GM12873 (cell line): Measurements from ENCODE around the gene MIPOL1.

Experiments
- TF ChIP-seq, protein P1 (sequence below): IDR thresholded peaks from 2 replicates; pipeline ENCODE4 v1.5.1; 2012; ENCODE audit warnings: low read depth, mild to moderate bottlenecking, moderate library complexity, low read length, control low read depth; ENCODE audit not compliant: insufficient read depth; ENCODE audit errors: missing control alignments

Gene MIPOL1

DNA sequence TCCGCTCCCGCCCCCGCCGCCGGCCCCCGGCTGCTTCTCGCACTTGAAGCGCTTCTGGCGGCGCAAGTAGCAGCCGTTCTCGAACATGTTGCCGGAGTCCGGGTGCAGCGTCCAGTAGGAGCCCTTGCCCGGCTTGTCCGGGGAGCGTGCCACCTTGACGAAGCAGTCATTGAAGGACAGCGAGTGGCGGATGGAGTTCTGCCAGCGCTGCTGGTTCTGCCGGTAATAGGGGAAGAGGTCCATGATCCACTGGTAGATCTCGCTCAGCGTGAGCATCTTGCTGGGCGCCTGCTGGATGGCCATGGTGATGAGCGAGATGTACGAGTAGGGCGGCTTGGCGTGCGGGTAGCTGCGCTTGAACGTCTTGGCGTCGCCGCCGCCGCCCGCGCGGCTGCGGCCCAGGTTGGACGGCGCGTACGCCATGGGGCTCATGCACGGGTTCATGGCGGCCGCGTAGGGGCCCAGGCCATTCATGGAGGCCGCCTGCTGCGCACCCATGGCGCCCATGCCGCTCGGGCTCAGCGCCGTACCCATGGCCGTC is 394.3 kb downstream of the MIPOL1 start:
- TF ChIP-seq, protein P1, sequence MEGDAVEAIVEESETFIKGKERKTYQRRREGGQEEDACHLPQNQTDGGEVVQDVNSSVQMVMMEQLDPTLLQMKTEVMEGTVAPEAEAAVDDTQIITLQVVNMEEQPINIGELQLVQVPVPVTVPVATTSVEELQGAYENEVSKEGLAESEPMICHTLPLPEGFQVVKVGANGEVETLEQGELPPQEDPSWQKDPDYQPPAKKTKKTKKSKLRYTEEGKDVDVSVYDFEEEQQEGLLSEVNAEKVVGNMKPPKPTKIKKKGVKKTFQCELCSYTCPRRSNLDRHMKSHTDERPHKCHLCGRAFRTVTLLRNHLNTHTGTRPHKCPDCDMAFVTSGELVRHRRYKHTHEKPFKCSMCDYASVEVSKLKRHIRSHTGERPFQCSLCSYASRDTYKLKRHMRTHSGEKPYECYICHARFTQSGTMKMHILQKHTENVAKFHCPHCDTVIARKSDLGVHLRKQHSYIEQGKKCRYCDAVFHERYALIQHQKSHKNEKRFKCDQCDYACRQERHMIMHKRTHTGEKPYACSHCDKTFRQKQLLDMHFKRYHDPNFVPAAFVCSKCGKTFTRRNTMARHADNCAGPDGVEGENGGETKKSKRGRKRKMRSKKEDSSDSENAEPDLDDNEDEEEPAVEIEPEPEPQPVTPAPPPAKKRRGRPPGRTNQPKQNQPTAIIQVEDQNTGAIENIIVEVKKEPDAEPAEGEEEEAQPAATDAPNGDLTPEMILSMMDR, result no peak

DNA sequence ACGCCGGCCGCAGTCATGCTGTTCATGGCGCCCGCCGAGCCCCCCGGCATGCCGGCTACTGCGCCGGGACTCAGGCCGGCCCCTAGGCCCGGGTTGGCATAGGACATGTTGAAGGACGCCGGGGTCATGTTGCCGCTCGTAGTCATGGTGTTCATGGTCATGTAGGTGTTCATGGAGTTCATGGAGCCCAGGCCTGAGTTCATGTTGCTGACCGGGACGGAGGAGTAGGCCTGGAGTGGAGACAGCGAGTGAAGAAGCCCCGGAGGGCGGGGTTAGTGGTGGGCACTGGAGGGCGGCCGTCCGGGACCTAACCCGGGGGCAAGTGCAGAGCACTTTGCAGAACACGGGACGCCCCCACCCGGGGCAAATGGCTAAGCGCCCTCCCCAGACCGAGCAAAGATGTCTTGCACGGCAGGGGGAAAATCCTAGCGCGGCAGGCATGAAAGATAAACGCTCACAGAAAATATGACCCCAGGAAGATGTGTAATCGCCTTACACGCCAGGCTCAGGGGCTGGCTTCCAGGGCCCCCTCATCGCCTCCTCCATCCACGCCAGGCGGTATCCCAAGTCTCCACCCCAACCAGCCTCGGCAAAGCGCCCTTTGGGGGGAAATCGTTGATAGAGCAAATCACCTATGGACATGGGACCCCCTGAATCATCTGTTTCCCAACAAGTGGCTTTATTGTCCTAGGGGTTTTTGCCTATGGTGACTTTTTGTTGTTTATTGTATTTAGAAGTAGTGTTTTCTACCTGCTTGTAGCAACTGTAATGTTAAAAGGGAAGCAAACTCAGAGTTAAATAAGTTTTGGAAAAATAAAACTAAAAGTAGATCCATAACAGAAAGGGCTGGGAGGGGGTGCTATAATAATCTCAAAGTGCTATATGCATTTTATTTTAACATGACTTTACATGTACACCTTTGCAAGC is 395.0 kb downstream of the MIPOL1 start:
- TF ChIP-seq, protein P1, result no peak

DNA sequence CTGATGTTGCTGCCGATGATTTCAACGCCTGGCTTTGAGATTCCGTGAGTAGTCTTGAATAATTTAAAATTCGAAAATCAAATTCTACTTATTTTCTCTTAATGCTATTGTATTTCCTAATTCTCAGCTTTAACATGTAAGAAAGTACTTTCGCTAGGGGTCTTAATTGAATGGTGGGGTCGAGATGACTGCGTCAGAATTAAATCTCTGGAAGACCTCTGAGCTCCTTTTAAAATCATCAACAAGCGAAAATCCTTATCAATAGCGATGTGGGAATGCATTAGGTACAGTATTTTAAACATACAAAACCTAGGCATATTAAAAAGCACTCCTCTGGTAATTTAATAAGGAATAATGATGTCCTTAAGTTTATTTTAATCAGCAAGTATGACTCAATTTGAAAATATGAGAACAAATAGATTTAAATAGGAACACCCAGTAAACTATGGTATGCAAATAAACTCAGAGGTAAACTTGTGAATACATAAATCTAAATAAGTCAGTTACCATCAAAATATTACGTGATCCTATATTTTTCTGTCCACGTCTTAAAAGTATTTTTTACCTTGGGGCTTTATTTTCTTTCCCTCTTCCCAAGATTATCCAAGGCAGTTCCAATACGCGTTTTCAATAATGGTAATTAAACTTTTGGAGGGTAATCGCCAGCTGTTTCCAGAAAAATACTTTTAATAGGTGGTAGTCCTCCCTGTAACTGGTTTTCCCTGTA is 395.9 kb downstream of the MIPOL1 start:
- TF ChIP-seq, protein P1, result no peak

DNA sequence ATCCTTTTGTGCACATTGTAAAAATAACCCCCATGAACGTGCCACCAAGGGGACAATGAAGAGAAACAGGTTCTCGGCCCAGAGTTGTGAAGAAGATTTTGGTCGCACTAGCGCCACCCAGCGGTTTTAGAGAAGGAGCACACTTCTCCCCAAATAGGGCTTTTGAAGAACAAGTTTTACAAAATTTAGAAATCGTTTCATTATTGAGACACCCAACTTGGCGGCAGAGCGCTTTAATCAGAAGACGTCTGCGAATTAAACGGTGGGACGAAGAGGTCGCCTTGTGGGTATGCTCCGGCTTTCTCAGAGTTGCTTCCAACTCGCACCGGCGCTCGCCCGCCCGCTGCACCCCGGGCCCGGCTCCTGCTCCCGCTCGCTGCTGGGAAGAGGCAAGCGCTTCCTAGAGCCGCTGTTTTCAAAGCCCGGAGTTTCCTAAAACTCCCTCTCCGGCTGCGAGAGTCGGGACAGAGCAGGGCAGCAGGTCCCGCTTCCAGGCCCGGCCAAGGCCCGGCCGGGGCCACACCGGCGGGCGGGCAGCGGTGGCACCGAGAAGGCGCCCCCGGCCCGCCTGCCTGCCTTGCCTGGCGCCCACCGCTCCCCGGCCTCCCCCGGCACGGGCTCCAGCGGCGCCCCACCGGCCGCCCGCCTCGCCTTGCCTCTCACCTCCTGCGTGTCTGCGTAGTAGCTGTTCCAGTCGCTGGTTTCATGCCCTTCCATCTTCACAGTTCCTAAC is 396.7 kb downstream of the MIPOL1 start:
- TF ChIP-seq, protein P1, result peak; percentile 76

DNA sequence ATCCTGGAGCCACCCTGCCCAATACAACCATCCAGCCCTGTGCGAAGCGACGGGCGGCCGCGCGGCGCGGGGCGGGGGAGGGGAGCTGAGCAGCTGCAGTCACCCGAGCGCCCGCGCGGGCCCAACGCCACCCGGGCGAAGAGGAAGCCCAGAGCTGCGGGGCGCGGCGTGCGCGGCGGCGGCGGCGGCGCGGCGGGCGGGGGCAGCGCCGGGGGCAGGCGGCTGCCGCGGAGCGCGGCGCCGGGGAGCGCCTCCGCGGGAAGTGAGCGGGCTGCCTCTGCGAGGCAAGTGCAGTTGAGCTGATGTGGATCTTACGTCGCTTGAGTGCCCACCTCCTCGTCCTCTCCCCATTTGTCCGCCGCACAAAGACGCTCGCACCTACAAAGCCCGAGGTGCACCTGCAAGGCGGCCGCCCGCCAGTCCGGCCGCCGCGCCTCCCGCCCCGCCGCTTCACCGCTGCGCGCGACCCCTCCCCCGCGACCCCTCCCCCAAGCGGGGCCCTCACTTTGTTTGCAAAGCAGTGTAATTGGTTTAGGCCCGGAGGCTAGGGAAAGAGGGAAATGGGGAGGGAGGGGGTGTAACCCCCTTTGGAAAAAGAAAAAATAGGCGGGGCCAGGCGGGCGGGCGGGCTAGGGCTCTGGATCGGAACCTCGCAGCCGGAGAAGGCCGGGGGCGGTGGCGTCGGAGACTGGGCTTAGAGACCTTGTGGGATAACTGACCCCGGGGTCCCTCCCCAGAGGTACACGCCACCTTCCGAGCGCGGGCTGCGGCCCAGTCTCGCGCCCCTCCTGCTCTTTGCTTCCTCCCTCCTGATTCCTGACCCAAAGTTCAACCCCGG is 397.5 kb downstream of the MIPOL1 start, which contains the start of the genes FOXA1 and TTC6:
FOXA1 (minus strand) TSS at position 279 of the 838 bp plus-strand sequence; CDS start at position 2, 277 bp downstream.
TTC6 (plus strand) TSS at position 659 of the 838 bp plus-strand sequence. CDS start 26,436 bp downstream, outside the sequence.
- TF ChIP-seq, protein P1, result no peak

DNA sequence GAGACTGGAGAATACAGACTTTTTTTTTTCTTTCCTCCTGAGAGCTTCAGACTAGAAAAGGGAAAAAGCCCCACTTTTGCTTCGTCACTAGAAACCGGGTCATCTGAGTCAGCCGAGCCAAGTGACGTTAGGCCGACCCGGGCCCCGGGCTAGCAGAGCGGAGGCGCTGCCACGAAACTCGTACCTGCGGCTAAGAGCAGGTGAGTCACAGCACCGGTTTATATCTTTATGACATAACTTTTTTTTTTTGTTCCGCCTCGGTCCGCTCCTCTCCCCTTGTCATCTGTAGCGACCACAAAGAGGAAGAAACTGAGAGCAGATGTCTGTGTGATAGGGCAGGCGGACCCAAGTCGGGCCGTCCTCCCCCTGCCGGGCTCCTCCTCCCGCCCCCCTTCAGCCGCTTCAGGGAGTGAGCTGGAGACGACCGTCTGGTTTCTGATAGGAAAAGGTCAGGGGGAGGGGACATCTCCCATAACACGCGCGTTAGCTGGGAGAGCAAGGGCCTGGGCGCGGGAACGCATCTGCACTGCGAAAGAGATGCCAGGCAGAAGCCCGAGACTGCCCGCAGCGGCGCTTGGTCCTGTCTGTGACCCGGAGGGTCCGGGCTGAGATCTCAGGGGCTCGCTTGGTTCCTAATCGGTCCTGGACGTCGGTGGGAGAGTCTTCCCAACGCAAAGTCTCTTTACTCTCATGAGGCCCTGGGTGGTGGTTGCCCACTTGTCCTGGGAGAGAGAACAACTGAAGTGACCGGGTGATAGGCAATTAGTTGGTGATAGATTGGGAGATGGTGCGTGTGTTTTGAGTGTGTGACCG is 398.3 kb downstream of the MIPOL1 start:
- TF ChIP-seq, protein P1, result no peak
